ENCODE measurements around the gene SP140.

The SP140 gene

DNA sequence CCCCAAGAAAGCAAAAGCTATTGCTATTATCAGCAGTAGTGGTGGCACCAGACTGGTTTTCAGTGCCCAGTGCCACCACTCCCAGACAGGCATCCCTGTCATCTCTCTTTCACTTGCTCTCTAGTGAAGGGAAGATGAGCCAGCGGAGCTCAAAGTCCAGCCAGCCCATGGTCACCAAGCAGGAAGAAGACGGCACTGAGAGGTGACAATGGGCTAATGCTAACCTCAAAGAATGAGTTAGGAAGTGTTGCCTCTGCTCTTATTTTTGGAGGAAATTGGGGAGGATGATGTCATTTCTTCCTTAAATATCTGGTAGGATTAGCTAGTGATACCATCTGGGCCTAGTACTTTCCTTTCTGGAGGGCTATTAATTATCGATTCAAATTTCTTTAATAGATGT lies 1.7 kb downstream of the SP140 start:
- CTCF ChIA-PET = no interaction called here
- TF ChIP-seq BHLHE40 (IDR thresholded peaks at IDR 0.05; ENCODE audit: borderline replicate concordance) = no peak
- no peak for TF ChIP-seq HDGF (IDR thresholded peaks at IDR 0.05; ENCODE audit: borderline replicate concordance)
- TF ChIP-seq FOXA1 (IDR thresholded peaks at IDR 0.05) = no peak
- no peak for TF ChIP-seq ZNF384 (IDR thresholded peaks at IDR 0.05)
- TF ChIP-seq ELF4 (IDR thresholded peaks at IDR 0.05) = no peak
- POLR2A ChIA-PET = no interaction called here

DNA sequence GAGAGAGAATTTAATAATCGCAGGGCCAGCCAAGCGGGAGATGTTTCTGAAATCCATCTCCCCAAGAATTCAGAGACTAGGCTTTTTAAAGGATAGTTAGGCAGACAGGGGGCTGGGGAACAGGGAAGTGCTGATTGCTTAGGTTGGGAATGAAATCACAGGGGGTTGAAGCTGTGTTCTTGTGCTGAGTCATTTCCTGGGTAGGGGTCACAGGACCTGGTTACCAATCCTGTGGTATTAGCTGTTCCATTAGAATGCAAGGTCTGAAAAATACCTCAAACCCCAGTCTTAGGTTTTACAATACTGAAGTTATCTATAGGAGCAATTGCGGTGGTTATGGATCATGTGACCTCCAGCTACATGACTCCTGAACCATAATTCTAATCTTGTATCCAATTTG lies 4.6 kb downstream of the SP140 start:
- POLR2A ChIA-PET = no interaction called here
- DNase-seq (ENCODE audit: extremely low spot score) = no peak
- CTCF ChIA-PET = no interaction called here
- TF ChIP-seq FOXM1 (IDR thresholded peaks at IDR 0.05; ENCODE audit: borderline replicate concordance) = no peak
- TF ChIP-seq HDGF (IDR thresholded peaks at IDR 0.05; ENCODE audit: borderline replicate concordance) = no peak
- TF ChIP-seq ZNF384 (IDR thresholded peaks at IDR 0.05) = no peak
- no peak for TF ChIP-seq NFRKB (IDR thresholded peaks at IDR 0.05)
- no peak for TF ChIP-seq ARNT (IDR thresholded peaks at IDR 0.05)
- no peak for TF ChIP-seq L3MBTL2 (conservative IDR thresholded peaks at IDR 0.05)
- TF ChIP-seq SUZ12 (IDR thresholded peaks at IDR 0.05) = no peak

More for the DNA sequence above, 1.7 kb downstream of the SP140 start:
- DNase-seq (ENCODE audit: extremely low spot score) = no peak

DNA sequence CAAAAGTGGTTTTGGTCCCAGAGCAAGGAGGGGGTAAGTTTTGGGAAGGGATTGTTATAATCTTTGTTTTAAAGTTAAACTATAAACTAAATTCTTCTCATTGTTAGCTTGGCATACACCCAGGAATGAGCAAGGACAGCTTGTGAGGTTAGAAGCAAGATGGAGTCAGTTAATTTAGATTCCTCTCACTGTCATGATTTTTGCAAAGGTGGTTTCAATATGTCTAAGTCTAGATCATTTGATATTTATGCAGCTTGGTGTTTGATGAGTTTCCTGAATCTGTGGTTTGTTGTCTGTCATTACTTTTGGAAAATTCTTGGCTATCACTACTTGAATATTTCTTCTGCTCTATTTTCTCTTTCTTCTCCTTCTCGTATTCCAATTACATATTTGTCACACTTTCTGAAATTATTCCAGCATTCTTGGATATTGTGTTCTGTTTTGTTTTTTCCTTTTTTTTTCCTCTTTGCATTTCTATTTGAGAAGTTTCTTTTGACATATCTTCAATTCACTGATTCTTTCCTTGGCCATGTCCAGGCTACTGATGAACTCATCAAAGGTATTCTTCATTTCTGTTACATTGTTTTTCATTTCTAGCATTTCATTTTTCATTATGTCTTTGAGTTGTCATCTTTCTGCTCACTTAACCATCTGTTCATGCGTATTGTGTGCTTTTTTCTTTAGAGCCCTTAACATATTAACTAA lies 5.1 kb downstream of the SP140 start:
- POLR2A ChIA-PET = no interaction called here
- DNase-seq (ENCODE audit: extremely low spot score) = no peak
- CTCF ChIA-PET = no interaction called here
- no peak for TF ChIP-seq FOXK2 (IDR thresholded peaks at IDR 0.05)
- TF ChIP-seq ZNF384 (IDR thresholded peaks at IDR 0.05) = no peak
- TF ChIP-seq SUZ12 (IDR thresholded peaks at IDR 0.05) = no peak
- TF ChIP-seq ARNT (IDR thresholded peaks at IDR 0.05) = no peak

DNA sequence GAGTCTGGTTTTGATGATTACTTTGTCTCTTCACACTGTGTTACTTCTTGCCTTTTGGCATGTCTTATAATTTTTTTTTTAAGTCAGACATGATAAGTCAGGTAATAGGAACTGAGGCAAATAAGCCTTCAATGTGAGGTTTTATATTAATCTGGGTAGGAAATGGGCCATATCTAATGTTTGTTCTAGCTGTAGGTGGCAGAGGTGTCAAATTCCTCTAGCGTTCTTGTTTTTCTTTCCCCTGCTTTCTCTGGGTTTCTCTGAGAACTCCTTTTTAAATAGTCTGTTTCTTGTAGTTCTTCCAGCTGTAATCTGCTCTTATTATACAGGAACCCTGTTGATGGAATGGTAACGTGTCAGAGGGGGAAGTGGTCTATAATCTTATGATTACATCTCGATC lies 5.7 kb downstream of the SP140 start:
- POLR2A ChIA-PET = no interaction called here
- CTCF ChIA-PET = no interaction called here
- no peak for TF ChIP-seq BHLHE40 (IDR thresholded peaks at IDR 0.05; ENCODE audit: borderline replicate concordance)
- no peak for TF ChIP-seq L3MBTL2 (conservative IDR thresholded peaks at IDR 0.05)
- TF ChIP-seq ARNT (IDR thresholded peaks at IDR 0.05) = no peak
- DNase-seq (ENCODE audit: extremely low spot score) = no peak

DNA sequence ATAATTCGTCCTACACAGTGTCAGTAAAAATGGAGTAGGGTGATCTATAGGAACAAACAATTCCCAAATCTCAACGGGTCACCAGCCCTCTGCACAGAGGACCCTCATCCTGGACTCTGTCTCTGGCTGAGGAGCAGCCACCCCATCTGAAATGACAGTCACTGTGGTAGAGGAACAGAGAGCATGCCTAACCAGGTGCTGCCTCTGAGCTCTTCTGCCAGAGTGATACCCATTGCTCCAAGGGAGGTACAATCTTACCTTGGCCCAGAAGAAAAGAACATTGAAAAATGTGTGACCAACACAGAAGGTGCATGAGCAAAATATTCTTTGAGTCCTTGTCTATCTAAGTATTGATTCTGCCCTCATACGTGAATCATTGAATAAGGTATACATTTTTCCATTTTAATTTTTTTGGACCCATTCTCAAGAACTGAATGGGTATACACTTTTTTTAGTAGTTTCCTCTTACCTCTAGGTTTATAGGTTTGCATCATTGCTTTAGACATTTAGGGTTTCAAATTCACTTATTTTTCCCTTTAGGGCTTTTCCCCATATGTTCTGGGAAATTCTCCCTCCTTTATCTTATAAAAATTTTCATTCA lies 8.7 kb downstream of the SP140 start:
- TF ChIP-seq SUZ12 (IDR thresholded peaks at IDR 0.05) = no peak
- no peak for TF ChIP-seq LEF1 (IDR thresholded peaks at IDR 0.05; ENCODE audit: borderline replicate concordance)
- TF ChIP-seq NFRKB (IDR thresholded peaks at IDR 0.05) = no peak
- no peak for TF ChIP-seq FOXM1 (IDR thresholded peaks at IDR 0.05; ENCODE audit: borderline replicate concordance)
- no peak for TF ChIP-seq ARNT (IDR thresholded peaks at IDR 0.05)
- no peak for TF ChIP-seq L3MBTL2 (conservative IDR thresholded peaks at IDR 0.05)
- no peak for TF ChIP-seq SP1 (IDR thresholded peaks at IDR 0.05)
- no peak for TF ChIP-seq HDGF (IDR thresholded peaks at IDR 0.05; ENCODE audit: borderline replicate concordance)
- TF ChIP-seq FOXK2 (IDR thresholded peaks at IDR 0.05) = no peak
- no peak for TF ChIP-seq ELF4 (IDR thresholded peaks at IDR 0.05)
- no peak for TF ChIP-seq TARDBP (IDR thresholded peaks at IDR 0.05)
- no peak for TF ChIP-seq BHLHE40 (IDR thresholded peaks at IDR 0.05; ENCODE audit: borderline replicate concordance)
- TF ChIP-seq, protein P1, sequence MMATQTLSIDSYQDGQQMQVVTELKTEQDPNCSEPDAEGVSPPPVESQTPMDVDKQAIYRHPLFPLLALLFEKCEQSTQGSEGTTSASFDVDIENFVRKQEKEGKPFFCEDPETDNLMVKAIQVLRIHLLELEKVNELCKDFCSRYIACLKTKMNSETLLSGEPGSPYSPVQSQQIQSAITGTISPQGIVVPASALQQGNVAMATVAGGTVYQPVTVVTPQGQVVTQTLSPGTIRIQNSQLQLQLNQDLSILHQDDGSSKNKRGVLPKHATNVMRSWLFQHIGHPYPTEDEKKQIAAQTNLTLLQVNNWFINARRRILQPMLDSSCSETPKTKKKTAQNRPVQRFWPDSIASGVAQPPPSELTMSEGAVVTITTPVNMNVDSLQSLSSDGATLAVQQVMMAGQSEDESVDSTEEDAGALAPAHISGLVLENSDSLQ (IDR thresholded peaks at IDR 0.05) = no peak
- TF ChIP-seq FOXA1 (IDR thresholded peaks at IDR 0.05) = no peak
- TF ChIP-seq ZNF384 (IDR thresholded peaks at IDR 0.05) = no peak
- no peak for TF ChIP-seq CTBP1 (IDR thresholded peaks at IDR 0.05; ENCODE audit: borderline replicate concordance)
- ChIA-PET POLR2A (no interaction called here), CTCF (no interaction called here)
- DNase-seq (ENCODE audit: extremely low spot score) = no peak

DNA sequence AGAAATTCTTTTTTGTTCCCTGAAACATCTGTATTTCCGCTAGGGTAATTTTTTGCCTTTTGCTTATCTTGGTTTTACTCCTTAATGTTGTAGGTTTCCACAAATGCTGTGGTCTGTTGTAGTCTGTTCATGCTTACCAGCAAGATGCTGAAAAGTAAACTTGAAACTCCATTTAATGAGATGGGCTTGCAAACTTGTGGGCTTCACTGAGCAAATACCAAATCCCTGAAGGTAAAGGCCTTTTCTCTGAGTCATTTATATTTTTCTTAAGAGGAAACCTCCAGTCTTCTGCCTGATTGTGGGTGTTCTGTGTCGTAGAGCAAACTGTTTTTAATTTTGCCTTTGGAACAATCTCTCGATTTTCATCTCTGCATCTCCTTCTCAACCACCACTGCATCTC lies 9.3 kb downstream of the SP140 start:
- CTCF ChIA-PET = no interaction called here
- TF ChIP-seq FOXM1 (IDR thresholded peaks at IDR 0.05; ENCODE audit: borderline replicate concordance) = no peak
- TF ChIP-seq ZNF384 (IDR thresholded peaks at IDR 0.05) = no peak
- no peak for TF ChIP-seq LEF1 (IDR thresholded peaks at IDR 0.05; ENCODE audit: borderline replicate concordance)
- TF ChIP-seq, protein P1 (IDR thresholded peaks at IDR 0.05) = no peak
- no peak for TF ChIP-seq BHLHE40 (IDR thresholded peaks at IDR 0.05; ENCODE audit: borderline replicate concordance)
- TF ChIP-seq ARNT (IDR thresholded peaks at IDR 0.05) = no peak
- no peak for TF ChIP-seq CTBP1 (IDR thresholded peaks at IDR 0.05; ENCODE audit: borderline replicate concordance)
- no peak for TF ChIP-seq FOXA1 (IDR thresholded peaks at IDR 0.05)
- TF ChIP-seq SP1 (IDR thresholded peaks at IDR 0.05) = no peak
- no peak for DNase-seq (ENCODE audit: extremely low spot score)
- POLR2A ChIA-PET = no interaction called here

DNA sequence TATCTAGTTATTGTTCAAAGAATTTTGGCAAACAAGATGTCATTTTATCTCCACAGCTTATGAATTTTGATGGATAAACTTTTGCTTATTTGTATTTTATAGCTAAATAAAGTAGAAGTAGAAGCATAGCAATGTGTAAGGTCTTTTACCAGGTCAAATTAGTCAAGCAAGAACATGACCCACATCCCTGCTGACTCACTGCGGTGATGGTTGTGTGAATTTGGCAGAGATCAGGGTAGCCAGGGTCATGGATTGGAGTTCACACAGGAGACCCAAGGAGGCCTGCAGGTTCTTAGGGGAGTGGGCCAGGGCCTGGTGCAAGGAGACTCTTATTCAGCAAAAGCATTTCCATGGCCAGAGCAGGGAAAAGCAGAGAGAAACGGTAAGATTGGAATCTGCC lies 18.7 kb downstream of the SP140 start:
- TF ChIP-seq FOXA1 (IDR thresholded peaks at IDR 0.05) (no peak), HDGF (IDR thresholded peaks at IDR 0.05; ENCODE audit: borderline replicate concordance) (no peak), SP1 (IDR thresholded peaks at IDR 0.05) (no peak), NFRKB (IDR thresholded peaks at IDR 0.05) (no peak), SUZ12 (IDR thresholded peaks at IDR 0.05) (no peak), ELF4 (IDR thresholded peaks at IDR 0.05) (no peak), FOXK2 (IDR thresholded peaks at IDR 0.05) (no peak), LEF1 (IDR thresholded peaks at IDR 0.05; ENCODE audit: borderline replicate concordance) (no peak), BHLHE40 (IDR thresholded peaks at IDR 0.05; ENCODE audit: borderline replicate concordance) (no peak), ZNF384 (IDR thresholded peaks at IDR 0.05) (no peak), TARDBP (IDR thresholded peaks at IDR 0.05) (no peak), L3MBTL2 (conservative IDR thresholded peaks at IDR 0.05) (no peak), ARNT (IDR thresholded peaks at IDR 0.05) (no peak), CTBP1 (IDR thresholded peaks at IDR 0.05; ENCODE audit: borderline replicate concordance) (no peak), FOXM1 (IDR thresholded peaks at IDR 0.05; ENCODE audit: borderline replicate concordance) (no peak)
- TF ChIP-seq, protein P1 (IDR thresholded peaks at IDR 0.05) = no peak
- CTCF ChIA-PET = no interaction called here
- DNase-seq (ENCODE audit: extremely low spot score) = no peak
- POLR2A ChIA-PET = no interaction called here
